C4-2B (cell line): ENCODE measurements around the gene HAUS2.

Source experiments
- ZFX ChIP-seq: fragments of 450-650 bp; IDR thresholded peaks from 2 replicates; pipeline ENCODE4 v1.6.1; 2017
- TF ChIP-seq, protein P1 (sequence below): fragments of 450-650 bp; conservative IDR thresholded peaks from 2 replicates; pipeline ENCODE4 v1.5.1; 2017; ENCODE audit warnings: mild to moderate bottlenecking

DNA sequence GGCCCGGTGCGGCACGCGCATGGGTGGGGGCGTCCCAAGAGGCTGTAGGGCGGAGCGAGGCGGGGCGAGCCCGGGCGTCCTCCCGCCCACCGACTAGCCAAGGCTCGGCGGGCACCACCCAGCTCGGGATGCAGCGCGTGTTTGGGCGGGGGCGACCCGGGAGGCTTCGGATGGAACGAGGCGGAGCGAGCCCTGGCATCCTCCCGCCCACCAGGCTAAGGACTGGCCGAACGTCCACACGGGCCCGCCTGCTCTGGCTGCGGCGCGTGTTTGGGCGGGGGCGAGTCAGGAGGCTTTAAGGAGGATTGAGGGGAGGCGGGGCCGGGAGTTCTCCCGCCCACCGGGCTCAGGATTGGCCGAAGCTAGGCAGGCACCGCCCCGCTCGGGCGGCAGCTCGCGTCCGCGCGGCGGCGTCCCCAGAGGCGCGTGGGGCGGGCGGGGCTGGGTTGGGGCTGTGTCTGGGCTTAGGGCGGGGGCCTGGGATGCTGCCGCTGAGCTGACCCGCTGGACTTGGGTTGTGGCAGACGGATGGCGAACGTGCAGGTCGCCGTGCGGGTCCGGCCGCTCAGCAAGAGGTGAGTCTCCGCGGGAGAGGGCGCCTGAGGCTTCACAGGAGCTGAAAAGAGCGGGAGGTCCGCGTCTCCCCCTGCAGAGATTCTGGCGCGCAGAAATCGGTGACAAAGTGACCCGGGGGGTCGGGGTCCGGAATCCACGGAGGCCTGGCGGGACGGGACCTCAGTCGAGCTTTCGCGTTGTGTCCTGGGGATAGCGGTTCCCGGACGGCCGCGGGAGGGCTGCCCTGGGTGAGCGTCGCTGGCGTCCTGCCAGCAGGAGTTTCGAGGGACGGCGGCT is 26.8 kb downstream of the HAUS2 start, which contains the start of gene STARD9:
- TF ChIP-seq, protein P1, sequence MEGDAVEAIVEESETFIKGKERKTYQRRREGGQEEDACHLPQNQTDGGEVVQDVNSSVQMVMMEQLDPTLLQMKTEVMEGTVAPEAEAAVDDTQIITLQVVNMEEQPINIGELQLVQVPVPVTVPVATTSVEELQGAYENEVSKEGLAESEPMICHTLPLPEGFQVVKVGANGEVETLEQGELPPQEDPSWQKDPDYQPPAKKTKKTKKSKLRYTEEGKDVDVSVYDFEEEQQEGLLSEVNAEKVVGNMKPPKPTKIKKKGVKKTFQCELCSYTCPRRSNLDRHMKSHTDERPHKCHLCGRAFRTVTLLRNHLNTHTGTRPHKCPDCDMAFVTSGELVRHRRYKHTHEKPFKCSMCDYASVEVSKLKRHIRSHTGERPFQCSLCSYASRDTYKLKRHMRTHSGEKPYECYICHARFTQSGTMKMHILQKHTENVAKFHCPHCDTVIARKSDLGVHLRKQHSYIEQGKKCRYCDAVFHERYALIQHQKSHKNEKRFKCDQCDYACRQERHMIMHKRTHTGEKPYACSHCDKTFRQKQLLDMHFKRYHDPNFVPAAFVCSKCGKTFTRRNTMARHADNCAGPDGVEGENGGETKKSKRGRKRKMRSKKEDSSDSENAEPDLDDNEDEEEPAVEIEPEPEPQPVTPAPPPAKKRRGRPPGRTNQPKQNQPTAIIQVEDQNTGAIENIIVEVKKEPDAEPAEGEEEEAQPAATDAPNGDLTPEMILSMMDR: no peak
- no peak for TF ChIP-seq ZFX
